Measurements from ENCODE around the gene IMPG2. TPM values are rescaled to one million over a fixed set of nuclear protein-coding genes. Genes with fewer than 3 reads are reported as not detected.

The IMPG2 gene
- total RNA-seq, 1 donor from 2014 or later, result 0.30 TPM

GRCh38 chr3:101179637-101180036 lies 140.7 kb downstream of the IMPG2 start:
- no peak overlapping the region for H3K27ac Mint-ChIP-seq (ENCODE audit: unreplicated experiment)
- Histone ChIP-seq H3K4me3 (ENCODE audit: insufficient read depth, low read depth, low read length) (no peak overlapping the region), H2AFZ (ENCODE audit: low read depth, low read length) (no peak overlapping the region), H3K36me3 (ENCODE audit: insufficient read depth, low read length) (no peaks in the 10 kb centered on the region), H3K4me1 (ENCODE audit: insufficient read depth, low read length) (no peaks in the 10 kb centered on the region), H3K79me2 (ENCODE audit: insufficient read depth, low read length) (no peaks in the 10 kb centered on the region), H3K9ac (ENCODE audit: low read length) (no peak overlapping the region), H3K27me3 (ENCODE audit: insufficient read depth, low read length) (no peaks in the 10 kb centered on the region), H4K20me1 (ENCODE audit: insufficient read depth, low read length) (no peaks in the 10 kb centered on the region), H3K4me2 (ENCODE audit: low read length) (no peak overlapping the region), H3K9me3 (ENCODE audit: insufficient read depth, low read depth, low read length) (no peaks in the 10 kb centered on the region), H3K27ac (ENCODE audit: low read depth, low read length) (no peak overlapping the region)
- H3K36me3 Mint-ChIP-seq (ENCODE audit: low read depth, unreplicated experiment), result no peaks in the 10 kb centered on the region
- FAIRE-seq (no peak), DNase-seq (ENCODE audit: low read depth) (no peak)
- TF ChIP-seq EZH2 (IDR thresholded peaks at IDR 0.05; ENCODE audit: insufficient read depth, low read length), result no peak
- TF ChIP-seq, protein P1, sequence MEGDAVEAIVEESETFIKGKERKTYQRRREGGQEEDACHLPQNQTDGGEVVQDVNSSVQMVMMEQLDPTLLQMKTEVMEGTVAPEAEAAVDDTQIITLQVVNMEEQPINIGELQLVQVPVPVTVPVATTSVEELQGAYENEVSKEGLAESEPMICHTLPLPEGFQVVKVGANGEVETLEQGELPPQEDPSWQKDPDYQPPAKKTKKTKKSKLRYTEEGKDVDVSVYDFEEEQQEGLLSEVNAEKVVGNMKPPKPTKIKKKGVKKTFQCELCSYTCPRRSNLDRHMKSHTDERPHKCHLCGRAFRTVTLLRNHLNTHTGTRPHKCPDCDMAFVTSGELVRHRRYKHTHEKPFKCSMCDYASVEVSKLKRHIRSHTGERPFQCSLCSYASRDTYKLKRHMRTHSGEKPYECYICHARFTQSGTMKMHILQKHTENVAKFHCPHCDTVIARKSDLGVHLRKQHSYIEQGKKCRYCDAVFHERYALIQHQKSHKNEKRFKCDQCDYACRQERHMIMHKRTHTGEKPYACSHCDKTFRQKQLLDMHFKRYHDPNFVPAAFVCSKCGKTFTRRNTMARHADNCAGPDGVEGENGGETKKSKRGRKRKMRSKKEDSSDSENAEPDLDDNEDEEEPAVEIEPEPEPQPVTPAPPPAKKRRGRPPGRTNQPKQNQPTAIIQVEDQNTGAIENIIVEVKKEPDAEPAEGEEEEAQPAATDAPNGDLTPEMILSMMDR (IDR thresholded peaks at IDR 0.05; ENCODE audit: insufficient read depth, low read depth, low read length), result no peak
- no peak overlapping the region for H3K4me3 Mint-ChIP-seq (ENCODE audit: unreplicated experiment)
- no peaks in the 10 kb centered on the region for H3K4me1 Mint-ChIP-seq (ENCODE audit: low read depth, unreplicated experiment)
- no peaks in the 10 kb centered on the region for H3K27me3 Mint-ChIP-seq (ENCODE audit: low read depth, unreplicated experiment)
- H3K9me3 Mint-ChIP-seq (ENCODE audit: unreplicated experiment), result peaks cover 2% of the 10 kb centered on the region

GRCh38 chr3:101177577-101177976 lies 142.8 kb downstream of the IMPG2 start:
- FAIRE-seq, result no peak
- no peak overlapping the region for H3K27ac Mint-ChIP-seq (ENCODE audit: unreplicated experiment)
- H3K9me3 ChIP-seq (ENCODE audit: insufficient read depth, low read depth, low read length), result no peaks in the 10 kb centered on the region

More at GRCh38 chr3:101177577-101177976, 142.8 kb downstream of the IMPG2 start:
- Mint-ChIP-seq H3K27me3 (ENCODE audit: low read depth, unreplicated experiment) (no peaks in the 10 kb centered on the region), H3K9me3 (ENCODE audit: unreplicated experiment) (peaks cover 2% of the 10 kb centered on the region), H3K4me3 (ENCODE audit: unreplicated experiment) (no peak overlapping the region), H3K36me3 (ENCODE audit: low read depth, unreplicated experiment) (no peaks in the 10 kb centered on the region), H3K4me1 (ENCODE audit: low read depth, unreplicated experiment) (no peaks in the 10 kb centered on the region)
- no peak for DNase-seq (ENCODE audit: low read depth)
- no peaks in the 10 kb centered on the region for H3K36me3 ChIP-seq (ENCODE audit: insufficient read depth, low read length)
- no peak overlapping the region for H3K9ac ChIP-seq (ENCODE audit: low read length)
- no peaks in the 10 kb centered on the region for H3K27me3 ChIP-seq (ENCODE audit: insufficient read depth, low read length)
- no peak overlapping the region for H2AFZ ChIP-seq (ENCODE audit: low read depth, low read length)
- no peaks in the 10 kb centered on the region for H3K79me2 ChIP-seq (ENCODE audit: insufficient read depth, low read length)
- no peaks in the 10 kb centered on the region for H3K4me1 ChIP-seq (ENCODE audit: insufficient read depth, low read length)
- no peak for TF ChIP-seq EZH2 (IDR thresholded peaks at IDR 0.05; ENCODE audit: insufficient read depth, low read length)
- TF ChIP-seq, protein P1 (IDR thresholded peaks at IDR 0.05; ENCODE audit: insufficient read depth, low read depth, low read length), result no peak
- no peaks in the 10 kb centered on the region for H4K20me1 ChIP-seq (ENCODE audit: insufficient read depth, low read length)
- no peak overlapping the region for H3K4me2 ChIP-seq (ENCODE audit: low read length)
- H3K27ac ChIP-seq (ENCODE audit: low read depth, low read length), result no peak overlapping the region
- no peak overlapping the region for H3K4me3 ChIP-seq (ENCODE audit: insufficient read depth, low read depth, low read length)

Other genes with a start within 250 kb of the IMPG2 start
- 10.7 and 10.8 TPM in 2 replicates for gene SENP7, start 192.6 kb upstream of the IMPG2 start, total RNA-seq
- 23.0 and 26.8 TPM in 2 replicates for gene TRMT10C, start 241.3 kb upstream of the IMPG2 start, total RNA-seq

Data from astrocyte (in vitro differentiated cells and primary cell).